Uterus (tissue), 2 donors: ENCODE results near the gene OBSCN.

Source experiments
- CTCF ChIP-seq, 4 experiments: fragments of 200-600 bp in 2 of 4; fragments of 450-650 bp in 2 of 4; sonication (generic) in 2 of 4; IDR thresholded peaks; one replicate each; pipeline ENCODE4 v1.5.1; 2016 to 2019; ENCODE audit warnings: antibody characterized with exemption in 4 of 4, mild to moderate bottlenecking in 2 of 4, moderate library complexity in 1 of 4
- POLR2A ChIP-seq, 2 donors: fragments of 450-650 bp; IDR thresholded peaks; one replicate each; pipeline ENCODE4 v1.6.1; 2016; ENCODE audit warnings: antibody characterized with exemption in 2 of 2, mild to moderate bottlenecking in 1 of 2, moderate library complexity in 1 of 2

- TF ChIP-seq CTCF (IDR thresholded peaks at IDR 0.05) (no peak), POLR2A (IDR thresholded peaks at IDR 0.05) (no peak)
These were observed 206.8 kb downstream of the OBSCN start for GRCh38 chr1:228414511-228415211.
